Stimulated activated CD8-positive, alpha-beta memory T cell treated with anti-CD3 and anti-CD28 coated beads, Interleukin-2, amount 100 ng/mL, for 1 hour (primary cell): Measurements from ENCODE around the gene LEMD1.

ENCODE experiments used
- DNase-seq, 2 donors: peaks; one replicate each; pipeline ENCODE4 v3.0.0-alpha.2; 2020; ENCODE audit warnings: low read depth in 2 of 2

Gene LEMD1

DNA sequence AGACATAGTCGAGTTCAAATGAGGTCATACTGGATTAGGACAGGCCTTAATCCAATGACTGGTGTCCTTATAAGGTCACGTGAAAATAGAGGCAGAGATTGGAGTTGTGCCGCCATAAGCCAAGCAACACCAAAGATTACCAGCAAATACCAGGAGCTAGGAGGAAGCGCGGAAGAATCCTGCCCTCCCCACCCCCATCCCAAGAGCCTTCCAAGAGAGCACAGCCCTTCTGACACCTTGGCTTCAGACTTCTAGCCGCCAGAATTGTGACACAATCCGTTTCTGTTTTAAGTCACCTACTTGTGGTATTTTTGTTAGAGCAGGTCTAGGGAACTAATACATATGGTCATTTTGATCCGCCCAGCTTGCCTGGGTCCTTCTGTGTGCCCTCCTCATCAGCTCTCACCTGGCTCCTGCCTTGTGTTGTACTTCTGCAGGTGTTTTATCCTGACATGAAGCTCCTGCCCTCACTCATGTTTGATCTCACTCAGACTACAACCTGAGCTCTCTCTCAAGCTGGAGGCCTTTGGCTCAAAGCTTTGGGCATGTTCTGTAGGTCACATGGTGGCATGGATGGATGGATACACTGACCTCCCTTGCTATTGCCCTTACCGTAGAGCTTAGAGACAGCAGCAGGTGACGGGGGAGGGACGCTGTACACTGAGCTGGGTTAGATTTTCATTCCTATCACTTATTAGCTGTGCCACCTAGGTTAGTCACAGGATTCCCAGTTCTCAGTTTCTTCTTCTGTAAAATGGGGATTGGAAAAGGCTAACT is 89.7 kb downstream of the LEMD1 start:
- DNase-seq, result no peak
